A673 (cell line): ENCODE measurements around the gene GPATCH2. TPM values are rescaled to one million over a fixed set of nuclear protein-coding genes. Genes with fewer than 3 reads are reported as not detected.

Experiments
- BruUV-seq: library from RNA; stranded (reverse); fragments of 400-500 nt; replicated peaks from 2 replicates; lab custom pipeline; 2021; lab: Mats Ljungman, UMichigan
- CTCF ChIA-PET: fragments of 300-600 bp; sonication (Branson Sonifier 250); formaldehyde crosslinking; loops from one replicate; lab custom pipeline; 2022; ENCODE audit warnings: antibody characterized with exemption; lab: Charles Lee
- POLR2A ChIA-PET: fragments of 300-600 bp; sonication (Branson Sonifier 250); formaldehyde crosslinking; loops from one replicate; lab custom pipeline; 2022; ENCODE audit warnings: antibody characterized with exemption; ENCODE audit not compliant: low non-redundant PET; lab: Charles Lee
- DNase-seq: peaks from one replicate; pipeline ENCODE4 v3.0.0-alpha.2; 2015; ENCODE audit warnings: low spot score
- H3K27ac ChIP-seq: fragments of 200-600 bp; sonication (generic); 2 replicates; pipeline ENCODE4 v1.5.1; 2016; ENCODE audit warnings: mixed run types, low read depth, mild to moderate bottlenecking, mixed read lengths, antibody characterized with exemption, low read length; ENCODE audit not compliant: poor library complexity, severe bottlenecking
- H3K27me3 ChIP-seq: fragments of 200-600 bp; sonication (generic); replicated peaks from 2 replicates; pipeline ENCODE4 v1.6.1; 2017; ENCODE audit warnings: mixed run types, low read depth, mild to moderate bottlenecking, mixed read lengths, antibody characterized with exemption, low read length; ENCODE audit not compliant: insufficient read depth, poor library complexity
- H3K36me3 ChIP-seq: fragments of 200-600 bp; sonication (generic); 2 replicates; pipeline ENCODE4 v1.6.1; 2016; ENCODE audit warnings: mixed run types, mild to moderate bottlenecking, mixed read lengths, antibody characterized with exemption, low read length; ENCODE audit not compliant: insufficient read depth, poor library complexity, severe bottlenecking
- H3K4me1 ChIP-seq: fragments of 200-600 bp; sonication (generic); 2 replicates; pipeline ENCODE4 v1.6.1; 2017; ENCODE audit warnings: mixed run types, mild to moderate bottlenecking, mixed read lengths, antibody characterized with exemption, low read length; ENCODE audit not compliant: insufficient read depth, poor library complexity, severe bottlenecking
- H3K4me3 ChIP-seq: fragments of 200-600 bp; sonication (generic); 2 replicates; pipeline ENCODE4 v1.5.1; 2016; ENCODE audit warnings: low read depth, mixed run types, mild to moderate bottlenecking, mixed read lengths, low read length; ENCODE audit not compliant: poor library complexity, severe bottlenecking
- H3K9me3 ChIP-seq: fragments of 200-600 bp; sonication (generic); 2 replicates; pipeline ENCODE4 v1.6.1; 2016; ENCODE audit warnings: mixed run types, low read depth, mild to moderate bottlenecking, mixed read lengths, antibody characterized with exemption, low read length; ENCODE audit not compliant: poor library complexity, severe bottlenecking
- CTCF ChIP-seq: fragments of 300-800, 200-600 bp; sonication (generic); conservative IDR thresholded peaks from 2 replicates; pipeline ENCODE4 v1.5.1; 2017; ENCODE audit warnings: low read depth, mild to moderate bottlenecking, antibody characterized with exemption, low read length, moderate library complexity, mixed read lengths
- EZH2 ChIP-seq: fragments of 200-600 bp; sonication (generic); IDR thresholded peaks from 2 replicates; pipeline ENCODE4 v1.6.1; 2017; ENCODE audit warnings: borderline replicate concordance, low read depth, mild to moderate bottlenecking, mixed read lengths, antibody characterized with exemption, low read length; ENCODE audit not compliant: poor library complexity, severe bottlenecking
- intact Hi-C: fragments of 100-400 bp; cut with micrococcal nuclease; formaldehyde crosslinking; loops from one replicate; pipeline ENCODE4 v1.10.0; 2022; ENCODE audit not compliant: unreplicated experiment
- total RNA-seq: library from RNA; stranded (reverse); gene quantifications from 2 replicates; pipeline ENCODE4 v1.2.3, GENCODE V29; 2021

GPATCH2 gene
- total RNA-seq, 1 experiment from 2014 or later: 15.3 TPM

GRCh38 chr1:217553949-217554509, 76.9 kb downstream of the GPATCH2 start:
- intact Hi-C loops: no loop called here
- ChIA-PET CTCF (no interaction called here), POLR2A (no interaction called here)
- Histone ChIP-seq H3K27me3 (no peaks in the 10 kb centered on the region), H3K36me3 (no peaks in the 10 kb centered on the region), H3K27ac (no peak overlapping the region), H3K9me3 (no peaks in the 10 kb centered on the region), H3K4me1 (no peaks in the 10 kb centered on the region), H3K4me3 (no peak overlapping the region)
- DNase-seq: no peak
- TF ChIP-seq CTCF: no peak
- TF ChIP-seq EZH2: no peak
- BruUV-seq: no TSS peak

GRCh38 chr1:217552339-217552951, 78.4 kb downstream of the GPATCH2 start:
- Histone ChIP-seq H3K27ac (no peak overlapping the region), H3K9me3 (no peaks in the 10 kb centered on the region), H3K36me3 (no peaks in the 10 kb centered on the region), H3K4me1 (no peaks in the 10 kb centered on the region), H3K4me3 (no peak overlapping the region), H3K27me3 (no peaks in the 10 kb centered on the region)
- CTCF ChIA-PET: no interaction called here
- TF ChIP-seq CTCF: no peak
- BruUV-seq: no TSS peak
- intact Hi-C loops: no loop called here
- no peak for DNase-seq
- POLR2A ChIA-PET: no interaction called here

- no peak for DNase-seq
- intact Hi-C loops: no loop called here
- H3K4me1 ChIP-seq: no peaks in the 10 kb centered on the region
- H3K9me3 ChIP-seq: no peaks in the 10 kb centered on the region
- no peaks in the 10 kb centered on the region for H3K36me3 ChIP-seq
- POLR2A ChIA-PET: no interaction called here
- no peak overlapping the region for H3K27ac ChIP-seq
- no peaks in the 10 kb centered on the region for H3K27me3 ChIP-seq
- BruUV-seq: no TSS peak
- CTCF ChIA-PET: no interaction called here
- TF ChIP-seq CTCF: no peak
- no peak for TF ChIP-seq EZH2
- no peak overlapping the region for H3K4me3 ChIP-seq
These were observed 88.1 kb downstream of the GPATCH2 start for GRCh38 chr1:217542837-217543236.
